GM20431 (cell line): ENCODE results near the gene EXTL1.

Source experiments
- in situ Hi-C: fragments of 300-500 bp; cut with MseI, MboI; formaldehyde crosslinking; loops from one replicate; pipeline ENCODE4 v1.15.0; 2020; ENCODE audit warnings: low sequenced_read_pairs; ENCODE audit not compliant: unreplicated experiment

EXTL1 gene

GRCh38 chr1:25994402-25995150 lies 27.0 kb upstream of the EXTL1 start:
- in situ Hi-C loops, result loop anchor here (10.0 kb wide), 1 partner anchor 100 kb away; no protein-coding TSS in a partner anchor

- in situ Hi-C loops, result loop anchor here (10.0 kb wide), 1 partner anchor 102 kb away; no protein-coding TSS in a partner anchor
Observed at GRCh38 chr1:25996966-25997827, 24.4 kb upstream of the EXTL1 start.

GRCh38 chr1:25997828-25998761 lies 23.5 kb upstream of the EXTL1 start, which contains the start of gene PAFAH2:
PAFAH2 (minus strand) TSS chr1:25998063; CDS start chr1:25990816, 7,247 bp downstream.
- in situ Hi-C loops, result loop anchor here (10.0 kb wide), 1 partner anchor 103 kb away; no protein-coding TSS in a partner anchor

DNA sequence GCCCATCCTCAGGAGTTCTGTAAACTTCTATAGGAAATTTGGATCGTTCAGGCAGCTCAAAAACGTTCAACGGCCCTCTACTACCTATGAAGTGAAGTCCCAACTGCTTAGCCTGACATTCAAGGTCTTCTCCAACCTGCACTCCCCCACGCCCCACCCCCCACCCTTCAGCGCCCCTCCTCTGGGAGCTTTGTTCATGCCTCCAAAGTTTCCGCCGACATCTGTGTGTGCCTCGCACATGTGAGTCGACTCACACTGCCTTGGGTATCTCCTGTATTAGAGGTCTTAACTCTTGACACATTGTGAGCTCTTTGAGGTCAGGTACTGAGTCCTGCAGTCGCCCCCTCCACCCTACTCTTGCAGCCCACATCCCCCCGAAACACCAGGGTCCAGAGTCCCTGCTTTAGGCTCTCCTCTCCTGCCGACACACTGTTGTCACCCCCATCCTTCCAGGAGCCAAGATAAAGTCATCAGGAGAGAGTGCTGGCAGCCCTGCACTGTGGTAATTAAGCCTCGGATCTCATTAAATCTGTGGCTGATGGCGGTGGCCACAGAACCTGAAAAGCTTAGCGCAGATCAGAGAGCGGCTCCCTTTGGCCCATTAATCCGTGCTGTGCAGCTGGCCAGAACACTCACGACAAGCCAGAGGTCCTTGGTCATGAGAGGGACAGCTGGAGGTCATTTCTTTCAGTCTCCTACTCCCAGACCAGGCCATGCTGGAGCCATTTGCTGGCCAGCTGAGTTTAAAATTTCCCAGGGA lies 22.4 kb upstream of the EXTL1 start:
- in situ Hi-C loops, result loop anchor here (10.0 kb wide), 1 partner anchor 104 kb away; no protein-coding TSS in a partner anchor

- in situ Hi-C loops, result no loop called here
Observed at GRCh38 chr1:26003262-26003661, 18.3 kb upstream of the EXTL1 start.

- in situ Hi-C loops, result no loop called here
Observed at GRCh38 chr1:26003756-26004155, 17.8 kb upstream of the EXTL1 start.

GRCh38 chr1:26005434-26006105 lies 16.0 kb upstream of the EXTL1 start:
- in situ Hi-C loops, result no loop called here

- in situ Hi-C loops, result no loop called here
Observed at GRCh38 chr1:26006710-26007109, 14.9 kb upstream of the EXTL1 start.

DNA sequence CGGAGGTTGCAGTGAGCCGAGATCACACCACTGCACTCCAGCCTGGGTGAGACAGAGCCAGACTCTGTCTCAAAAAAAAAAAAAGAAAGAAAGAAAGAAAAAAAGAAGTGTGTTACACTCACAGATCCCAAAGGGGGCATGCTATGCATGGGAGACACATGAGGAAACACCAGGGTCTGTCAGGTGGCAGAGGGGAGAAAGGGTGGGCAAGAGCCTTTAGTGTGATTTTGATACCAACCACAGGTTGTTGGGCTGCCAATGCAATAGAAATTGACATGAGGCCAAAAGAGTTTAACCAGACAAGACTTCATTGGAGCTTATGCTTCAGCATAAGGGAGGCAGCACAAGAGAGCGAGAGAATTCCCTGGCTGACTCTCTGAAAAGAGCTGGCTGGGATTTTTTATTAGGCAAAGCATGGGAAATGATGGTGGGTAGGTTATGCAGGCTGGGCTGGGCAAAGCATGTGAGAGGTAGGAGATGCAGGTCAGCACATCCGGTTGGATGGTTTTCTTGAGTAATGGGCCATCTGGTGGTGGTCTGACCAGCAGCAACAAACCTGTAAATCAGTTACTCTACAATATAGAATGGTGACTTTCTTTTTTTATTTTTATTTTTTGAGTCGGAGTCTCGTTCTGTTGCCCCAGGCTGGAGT lies 11.7 kb upstream of the EXTL1 start:
- in situ Hi-C loops, result no loop called here

DNA sequence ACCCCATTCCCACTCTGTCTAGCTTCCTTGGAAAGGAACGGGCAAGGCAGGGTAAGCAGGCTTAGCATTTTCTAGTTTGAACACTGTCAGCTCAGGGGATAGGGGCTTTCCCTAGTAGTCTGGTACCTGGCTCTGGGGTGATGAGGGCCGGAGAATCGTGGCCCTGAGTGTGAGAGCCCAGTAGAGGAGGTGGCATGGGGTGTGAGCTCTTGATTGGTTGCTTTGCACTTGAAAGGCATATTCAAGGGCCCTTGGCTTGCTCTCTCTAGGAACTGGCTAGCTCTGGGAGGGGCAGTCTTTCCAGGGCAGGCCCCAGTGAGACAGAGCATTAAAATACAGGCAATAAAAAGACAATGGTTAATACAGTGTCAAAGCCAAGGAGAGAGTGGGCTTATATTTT lies 10.8 kb upstream of the EXTL1 start:
- in situ Hi-C loops, result no loop called here

- in situ Hi-C loops, result no loop called here
Observed at GRCh38 chr1:26012864-26013263, 8.7 kb upstream of the EXTL1 start.

GRCh38 chr1:26014179-26014578 lies 7.4 kb upstream of the EXTL1 start:
- in situ Hi-C loops, result no loop called here

DNA sequence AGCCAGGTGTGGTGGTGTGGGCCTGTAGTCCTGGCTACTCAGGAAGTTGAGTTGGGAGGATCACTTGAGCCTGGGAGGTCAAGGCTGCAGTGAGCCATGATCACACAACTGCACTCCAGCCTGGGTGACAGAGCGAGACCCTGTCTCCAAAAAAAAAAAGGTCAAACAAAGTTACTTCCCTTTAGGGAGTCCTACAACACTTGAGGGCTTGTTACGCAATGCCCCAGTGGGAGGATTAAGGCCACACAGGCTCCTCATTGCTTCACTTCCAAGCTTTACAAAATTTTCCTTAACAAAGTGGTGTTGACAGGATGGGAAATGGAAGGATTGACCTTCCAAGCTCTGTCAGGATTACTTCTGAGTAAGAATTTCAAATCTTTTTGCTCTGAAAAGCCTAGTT lies 6.2 kb upstream of the EXTL1 start:
- in situ Hi-C loops, result no loop called here

GRCh38 chr1:26016258-26016952 lies 5.2 kb upstream of the EXTL1 start:
- in situ Hi-C loops, result no loop called here

DNA sequence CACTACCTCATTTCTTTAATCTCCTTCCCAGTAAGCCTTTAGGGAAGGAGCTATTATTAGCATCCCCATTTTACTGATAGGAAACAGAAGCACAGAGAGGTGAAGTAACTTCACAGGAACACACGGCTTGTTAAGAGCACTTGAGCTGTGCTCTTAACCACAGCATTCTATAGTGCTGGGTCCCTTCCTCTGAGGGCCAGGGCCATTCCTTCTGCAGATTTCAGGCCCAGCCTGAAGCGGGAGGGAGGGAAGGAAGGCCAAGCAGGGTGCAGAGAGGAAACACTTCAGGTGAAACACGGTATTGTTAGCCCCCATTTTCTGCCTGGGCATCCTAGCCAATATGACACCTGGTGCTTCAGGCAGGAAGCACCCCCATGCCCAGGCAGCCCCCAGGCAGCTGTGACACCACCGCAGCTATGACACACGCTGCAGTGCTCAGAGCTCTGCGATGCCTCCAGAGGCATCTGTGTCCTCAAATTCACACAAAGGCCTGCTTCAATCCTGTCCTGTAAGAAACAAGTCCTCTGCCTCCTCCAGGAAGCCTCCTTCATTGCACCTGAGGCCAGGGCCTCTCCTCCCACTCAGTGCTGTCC lies 4.5 kb upstream of the EXTL1 start:
- in situ Hi-C loops, result no loop called here

DNA sequence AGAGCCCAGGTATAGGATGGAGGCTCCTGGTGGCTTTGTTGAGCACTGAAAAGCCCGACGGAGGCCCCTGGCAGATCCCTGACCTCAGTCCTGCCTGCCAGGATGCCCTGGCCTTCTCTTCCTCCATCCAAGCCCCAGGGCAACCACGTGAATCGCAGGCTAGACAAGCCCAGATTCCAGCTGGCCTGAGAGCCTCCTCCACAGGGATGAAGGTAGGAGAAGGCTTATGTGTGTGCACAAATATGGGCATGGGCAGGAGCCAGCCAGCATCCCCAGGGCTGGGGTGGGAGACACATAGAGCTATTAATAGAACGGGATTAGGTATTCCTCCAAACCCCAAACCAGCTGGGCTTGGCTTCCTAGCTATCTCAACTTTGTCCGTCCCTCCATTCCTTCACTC lies 4.0 kb upstream of the EXTL1 start:
- in situ Hi-C loops, result no loop called here

DNA sequence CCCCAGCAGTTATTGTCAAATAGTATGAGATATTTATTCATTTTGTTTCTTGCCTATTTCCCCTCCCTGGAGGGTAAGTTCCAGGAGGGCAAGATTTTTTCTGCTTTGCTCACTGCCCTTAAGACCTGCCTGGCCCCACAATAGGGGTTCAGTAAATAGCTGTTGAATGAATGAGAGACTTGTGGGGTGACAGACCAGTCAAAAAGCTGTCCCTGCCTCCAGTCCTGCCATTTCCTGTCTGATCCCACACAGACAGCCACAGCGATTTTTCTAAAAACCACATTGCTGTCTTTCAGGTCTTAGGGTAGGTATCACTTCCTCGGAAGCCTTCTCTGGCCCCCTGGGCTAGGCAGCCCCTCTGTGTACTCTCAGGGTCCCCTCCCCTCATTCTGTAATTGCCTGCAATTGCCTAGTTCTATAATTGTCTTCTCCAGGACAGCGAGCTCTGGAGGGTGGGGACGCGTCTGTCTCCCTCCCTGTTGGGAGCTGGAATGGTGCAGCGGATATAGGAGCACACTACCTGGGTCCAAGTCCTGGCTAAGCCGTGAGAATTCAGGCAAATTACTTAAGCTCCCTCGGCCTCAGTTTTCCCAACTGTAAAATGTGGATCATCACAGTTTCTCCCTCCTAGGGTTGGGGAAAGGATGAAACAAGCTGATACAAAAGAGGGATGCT lies 1.8 kb upstream of the EXTL1 start:
- in situ Hi-C loops, result no loop called here
